Measurements from ENCODE around the gene FAM168B.

DNA sequence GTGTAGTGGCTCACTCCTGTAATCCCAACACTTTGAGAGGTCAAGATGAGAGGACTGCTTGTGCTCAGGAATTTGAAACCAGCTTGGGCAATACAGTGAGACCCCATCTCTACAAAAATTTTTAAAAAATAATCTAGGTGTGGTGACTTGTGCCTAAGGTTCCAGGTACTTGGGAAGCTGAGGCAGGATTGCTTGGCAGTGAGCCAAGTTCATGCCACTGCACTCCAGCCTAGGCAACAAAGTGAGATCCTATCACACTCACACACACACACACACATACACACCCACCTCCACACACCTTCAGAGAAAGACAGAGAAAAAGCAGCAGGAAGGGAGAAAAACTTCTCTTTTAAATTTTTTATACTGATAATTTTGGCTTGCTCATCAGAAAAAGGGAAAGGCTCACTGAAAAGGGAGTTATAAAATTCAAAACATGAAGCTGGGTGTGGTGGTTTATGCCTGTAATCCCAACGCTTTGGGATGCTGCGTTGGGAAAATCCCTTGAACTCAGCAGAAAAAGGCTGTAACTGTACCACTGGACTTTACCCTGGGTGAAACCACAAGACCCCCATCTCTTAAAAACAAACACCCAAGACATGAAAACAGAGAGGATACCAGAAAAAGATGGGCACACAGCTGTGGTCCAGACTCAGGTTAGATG, 25.7 kb downstream of the FAM168B start:
- TF ChIP-seq CTCF (IDR thresholded peaks at IDR 0.05) = no peak
- TF ChIP-seq POLR2A (IDR thresholded peaks at IDR 0.05) = no peak
